Sigmoid colon (tissue), 4 donors: ENCODE measurements around the gene HSBP1L1.

Experiments used
- CTCF ChIP-seq, 4 experiments: fragments of 450-650 bp in 3 of 4; fragments of 200-600 bp in 1 of 4; IDR thresholded peaks; one replicate each; pipeline ENCODE4 v1.5.1; 2016 to 2019; ENCODE audit warnings: antibody characterized with exemption in 4 of 4, mild to moderate bottlenecking in 3 of 4, moderate library complexity in 2 of 4
- EP300 ChIP-seq, 4 donors: sonication (generic); formaldehyde crosslinking; IDR thresholded peaks; one replicate each; pipeline ENCODE4 v1.6.1; 2017; ENCODE audit warnings: antibody characterized with exemption in 4 of 4

DNA sequence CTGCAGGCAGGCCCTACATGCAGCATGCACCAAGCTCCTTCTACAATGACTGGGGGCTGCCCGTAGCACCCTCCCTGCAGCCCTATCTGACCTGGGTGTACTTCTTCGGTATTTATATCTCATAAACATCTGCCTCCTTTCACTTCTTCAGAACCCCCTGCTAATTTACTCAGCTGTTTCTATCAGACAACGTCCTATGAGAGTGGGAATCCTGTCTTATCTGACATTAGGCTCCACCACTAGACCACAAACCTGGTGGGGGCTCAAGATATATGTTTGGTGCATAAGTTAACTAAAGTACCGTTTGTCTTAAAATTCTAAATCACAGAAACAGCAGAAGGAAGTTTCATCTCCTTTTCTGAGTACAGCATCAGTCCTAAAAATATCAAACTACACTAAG is 10.6 kb downstream of the HSBP1L1 start:
- TF ChIP-seq CTCF (IDR thresholded peaks at IDR 0.05) = no peak
- no peak for TF ChIP-seq EP300 (IDR thresholded peaks at IDR 0.05)
